ENCODE measurements around the gene BCL2. TPM values are rescaled to one million over a fixed set of nuclear protein-coding genes. Genes with fewer than 3 reads are reported as not detected.

BCL2 gene
- polyA plus RNA-seq, 1 of the 3 experiments (the other 2 are of a cell fraction): 1.5 TPM

DNA sequence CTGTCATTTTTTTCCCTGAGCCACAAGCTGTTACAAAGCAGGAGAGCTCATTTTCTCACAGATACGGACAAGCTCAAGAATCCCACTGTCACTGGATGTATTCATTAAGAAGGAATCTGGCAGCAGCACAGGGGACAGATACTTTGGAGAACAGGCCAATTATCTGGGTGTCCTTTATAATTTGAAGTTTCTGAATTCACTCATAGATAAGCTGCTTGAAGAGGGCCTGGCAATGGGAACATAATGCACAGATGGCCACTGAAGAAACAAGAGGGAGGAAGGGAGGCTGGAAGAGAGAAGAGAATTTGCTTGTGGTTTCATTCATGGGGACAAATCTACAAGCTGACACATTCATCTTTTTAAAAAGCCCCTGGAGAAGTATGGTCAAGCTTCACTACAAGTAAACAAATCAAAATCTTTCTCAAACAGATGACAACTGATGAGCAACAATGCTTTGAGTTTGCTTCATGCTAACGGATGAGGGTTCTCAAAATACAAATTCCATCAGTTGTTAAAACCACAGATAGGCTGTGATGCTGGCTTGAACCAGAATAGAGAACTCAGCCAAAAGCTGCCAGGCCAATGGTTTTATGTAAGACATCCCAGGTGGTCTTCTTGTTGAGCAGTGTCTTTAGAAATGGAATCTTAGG lies 11.9 kb downstream of the BCL2 start:
- H3F3A ChIP-seq (replicated peaks; ENCODE audit: insufficient read depth): no peaks in the 10 kb centered on the region
- no peak overlapping the region for H3K4me3 ChIP-seq (ENCODE audit: low read depth in 2 of 2, low read length in 1 of 2)
- H3K4me1 ChIP-seq (ENCODE audit: control insufficient read depth in 1 of 2, insufficient read depth in 2 of 2, low read depth in 1 of 2, low read length in 1 of 2): peaks cover 0 to 26% of the 10 kb centered on the region in 2 experiments; a peak in 2 of 4 replicates
- no peaks in the 10 kb centered on the region for H4K20me1 ChIP-seq (ENCODE audit: insufficient read depth)
- ChIA-PET POLR2A (interaction anchor here (0.6 kb wide), 1 partner anchor 247 kb away, joined by 3 read pairs; no protein-coding TSS in a partner anchor), CTCF (interaction anchor here (0.7 to 6.1 kb wide), 7 partner anchors 9 to 219 kb away, joined by 3 to 46 read pairs (median 4); partner anchors contain the start of gene BCL2)
- H2AFZ ChIP-seq (ENCODE audit: low read depth): no peak overlapping the region
- no peaks in the 10 kb centered on the region for H3K27me3 ChIP-seq (ENCODE audit: insufficient read depth)
- no peak overlapping the region for H3K4me2 ChIP-seq
- no peak overlapping the region for H3K9ac ChIP-seq
- DNase-seq: peak; percentile 66
- H3K79me2 ChIP-seq (ENCODE audit: insufficient read depth): no peaks in the 10 kb centered on the region
- 60% methylated on average over 2 of the region's 2 CpGs for WGBS (ENCODE audit: low lambda C conversion rate)
- H3K27ac ChIP-seq (ENCODE audit: low read depth in 2 of 2, low read length in 1 of 2): peak overlapping the region in 1 of 2 experiments; percentile 6; a peak in 2 of 4 replicates
- H3K36me3 ChIP-seq (replicated peaks in 1 of 2; ENCODE audit: control insufficient read depth in 1 of 2, insufficient read depth in 2 of 2, low read length in 1 of 2): no peaks in the 10 kb centered on the region
- no peaks in the 10 kb centered on the region for H3K9me3 ChIP-seq
- H3K9me2 ChIP-seq: no peaks in the 10 kb centered on the region
- TF ChIP-seq MEF2A (IDR thresholded peaks at IDR 0.05; ENCODE audit: borderline replicate concordance, low read depth) (no peak), NFIC (IDR thresholded peaks at IDR 0.05; ENCODE audit: borderline replicate concordance) (no peak), CHD2 (IDR thresholded peaks at IDR 0.05; ENCODE audit: low read length, partially characterized antibody) (peak; percentile 72), RAD21 (IDR thresholded peaks at IDR 0.05; ENCODE audit: low read length) (no peak; the same call in 1 of the 2 replicates), RXRA (IDR thresholded peaks at IDR 0.05; ENCODE audit: borderline replicate concordance, low read depth) (no peak), TCF12 (IDR thresholded peaks at IDR 0.05) (peak; percentile 40), SMC3 (IDR thresholded peaks at IDR 0.05; ENCODE audit: low read depth, low read length) (no peak), MAX (IDR thresholded peaks at IDR 0.05; ENCODE audit: low read depth) (no peak), SIN3A (IDR thresholded peaks at IDR 0.05; ENCODE audit: borderline replicate concordance, low read depth, low read length) (no peak), RCOR1 (IDR thresholded peaks at IDR 0.05; ENCODE audit: low read length) (peak; percentile 95), EP300 (IDR thresholded peaks at IDR 0.05; ENCODE audit: borderline replicate concordance in 1 of 2, low read depth in 1 of 2, low read length in 1 of 2) (peak in 1 of 2 experiments; percentile 82; a peak in 2 of 4 replicates), USF2 (IDR thresholded peaks at IDR 0.05; ENCODE audit: borderline replicate concordance, low read depth, low read length) (no peak), REST (IDR thresholded peaks at IDR 0.05; ENCODE audit: low read depth, low read length) (no peak), FOSL2 (IDR thresholded peaks at IDR 0.05; ENCODE audit: borderline replicate concordance, low read depth) (no peak), EZH2phosphoT487 (IDR thresholded peaks at IDR 0.05; ENCODE audit: borderline replicate concordance, low read depth) (no peak), RFX5 (IDR thresholded peaks at IDR 0.05; ENCODE audit: low read length) (no peak), JUND (IDR thresholded peaks at IDR 0.05) (no peak), FOXJ3 (CRISPR knock-in tag; IDR thresholded peaks at IDR 0.05) (peak; percentile 73; the same call in 1 of the 2 replicates)
- TF ChIP-seq, protein P1, sequence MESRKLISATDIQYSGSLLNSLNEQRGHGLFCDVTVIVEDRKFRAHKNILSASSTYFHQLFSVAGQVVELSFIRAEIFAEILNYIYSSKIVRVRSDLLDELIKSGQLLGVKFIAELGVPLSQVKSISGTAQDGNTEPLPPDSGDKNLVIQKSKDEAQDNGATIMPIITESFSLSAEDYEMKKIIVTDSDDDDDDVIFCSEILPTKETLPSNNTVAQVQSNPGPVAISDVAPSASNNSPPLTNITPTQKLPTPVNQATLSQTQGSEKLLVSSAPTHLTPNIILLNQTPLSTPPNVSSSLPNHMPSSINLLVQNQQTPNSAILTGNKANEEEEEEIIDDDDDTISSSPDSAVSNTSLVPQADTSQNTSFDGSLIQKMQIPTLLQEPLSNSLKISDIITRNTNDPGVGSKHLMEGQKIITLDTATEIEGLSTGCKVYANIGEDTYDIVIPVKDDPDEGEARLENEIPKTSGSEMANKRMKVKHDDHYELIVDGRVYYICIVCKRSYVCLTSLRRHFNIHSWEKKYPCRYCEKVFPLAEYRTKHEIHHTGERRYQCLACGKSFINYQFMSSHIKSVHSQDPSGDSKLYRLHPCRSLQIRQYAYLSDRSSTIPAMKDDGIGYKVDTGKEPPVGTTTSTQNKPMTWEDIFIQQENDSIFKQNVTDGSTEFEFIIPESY (IDR thresholded peaks at IDR 0.05; ENCODE audit: borderline replicate concordance, low read depth): no peak
- TF ChIP-seq, protein P2, sequence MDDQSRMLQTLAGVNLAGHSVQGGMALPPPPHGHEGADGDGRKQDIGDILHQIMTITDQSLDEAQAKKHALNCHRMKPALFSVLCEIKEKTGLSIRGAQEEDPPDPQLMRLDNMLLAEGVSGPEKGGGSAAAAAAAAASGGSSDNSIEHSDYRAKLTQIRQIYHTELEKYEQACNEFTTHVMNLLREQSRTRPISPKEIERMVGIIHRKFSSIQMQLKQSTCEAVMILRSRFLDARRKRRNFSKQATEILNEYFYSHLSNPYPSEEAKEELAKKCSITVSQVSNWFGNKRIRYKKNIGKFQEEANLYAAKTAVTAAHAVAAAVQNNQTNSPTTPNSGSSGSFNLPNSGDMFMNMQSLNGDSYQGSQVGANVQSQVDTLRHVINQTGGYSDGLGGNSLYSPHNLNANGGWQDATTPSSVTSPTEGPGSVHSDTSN (IDR thresholded peaks at IDR 0.05): no peak
- TF ChIP-seq, protein P3, sequence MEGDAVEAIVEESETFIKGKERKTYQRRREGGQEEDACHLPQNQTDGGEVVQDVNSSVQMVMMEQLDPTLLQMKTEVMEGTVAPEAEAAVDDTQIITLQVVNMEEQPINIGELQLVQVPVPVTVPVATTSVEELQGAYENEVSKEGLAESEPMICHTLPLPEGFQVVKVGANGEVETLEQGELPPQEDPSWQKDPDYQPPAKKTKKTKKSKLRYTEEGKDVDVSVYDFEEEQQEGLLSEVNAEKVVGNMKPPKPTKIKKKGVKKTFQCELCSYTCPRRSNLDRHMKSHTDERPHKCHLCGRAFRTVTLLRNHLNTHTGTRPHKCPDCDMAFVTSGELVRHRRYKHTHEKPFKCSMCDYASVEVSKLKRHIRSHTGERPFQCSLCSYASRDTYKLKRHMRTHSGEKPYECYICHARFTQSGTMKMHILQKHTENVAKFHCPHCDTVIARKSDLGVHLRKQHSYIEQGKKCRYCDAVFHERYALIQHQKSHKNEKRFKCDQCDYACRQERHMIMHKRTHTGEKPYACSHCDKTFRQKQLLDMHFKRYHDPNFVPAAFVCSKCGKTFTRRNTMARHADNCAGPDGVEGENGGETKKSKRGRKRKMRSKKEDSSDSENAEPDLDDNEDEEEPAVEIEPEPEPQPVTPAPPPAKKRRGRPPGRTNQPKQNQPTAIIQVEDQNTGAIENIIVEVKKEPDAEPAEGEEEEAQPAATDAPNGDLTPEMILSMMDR (IDR thresholded peaks at IDR 0.05): no peak
- TF ChIP-seq, protein P4, sequence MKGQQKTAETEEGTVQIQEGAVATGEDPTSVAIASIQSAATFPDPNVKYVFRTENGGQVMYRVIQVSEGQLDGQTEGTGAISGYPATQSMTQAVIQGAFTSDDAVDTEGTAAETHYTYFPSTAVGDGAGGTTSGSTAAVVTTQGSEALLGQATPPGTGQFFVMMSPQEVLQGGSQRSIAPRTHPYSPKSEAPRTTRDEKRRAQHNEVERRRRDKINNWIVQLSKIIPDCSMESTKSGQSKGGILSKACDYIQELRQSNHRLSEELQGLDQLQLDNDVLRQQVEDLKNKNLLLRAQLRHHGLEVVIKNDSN (IDR thresholded peaks at IDR 0.05; ENCODE audit: borderline replicate concordance, low read depth): no peak

Measured in SK-N-SH (cell line).